ENCODE data around the gene MX1.

DNA sequence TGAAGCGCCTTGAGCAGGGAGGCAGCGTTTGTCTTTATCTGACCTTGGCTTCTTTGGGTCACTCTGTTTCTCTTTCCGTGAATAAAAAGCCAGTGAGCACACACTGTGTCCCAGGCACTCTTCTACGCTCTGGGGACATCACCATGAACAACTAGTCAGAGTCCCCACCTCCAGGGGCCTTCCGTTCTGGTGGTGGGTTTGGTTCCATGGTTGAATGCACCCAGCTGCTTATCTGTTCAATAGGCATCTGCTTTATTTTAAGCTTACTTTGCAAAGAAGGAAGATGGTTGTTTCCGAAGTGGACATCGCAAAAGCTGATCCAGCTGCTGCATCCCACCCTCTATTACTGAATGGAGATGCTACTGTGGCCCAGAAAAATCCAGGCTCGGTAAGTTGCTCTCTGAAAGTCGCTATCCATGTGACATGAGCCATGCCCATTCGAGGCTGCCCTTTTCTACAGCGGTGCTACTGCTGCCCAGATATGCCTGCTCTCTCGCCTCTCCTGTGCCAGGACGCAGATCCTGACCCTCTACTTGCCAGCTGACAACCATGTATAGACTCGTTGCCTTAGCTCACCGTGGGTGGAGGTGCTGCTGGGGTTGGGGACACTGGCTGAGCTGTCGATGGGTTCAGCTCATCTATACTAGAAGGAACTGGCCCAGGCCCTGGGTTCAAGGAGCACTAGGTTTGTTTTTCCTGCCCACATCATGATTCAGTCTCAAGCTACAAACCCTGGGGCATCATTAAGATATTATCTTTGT is 5.9 kb downstream of the MX1 start:
- TF ChIP-seq, protein P1, sequence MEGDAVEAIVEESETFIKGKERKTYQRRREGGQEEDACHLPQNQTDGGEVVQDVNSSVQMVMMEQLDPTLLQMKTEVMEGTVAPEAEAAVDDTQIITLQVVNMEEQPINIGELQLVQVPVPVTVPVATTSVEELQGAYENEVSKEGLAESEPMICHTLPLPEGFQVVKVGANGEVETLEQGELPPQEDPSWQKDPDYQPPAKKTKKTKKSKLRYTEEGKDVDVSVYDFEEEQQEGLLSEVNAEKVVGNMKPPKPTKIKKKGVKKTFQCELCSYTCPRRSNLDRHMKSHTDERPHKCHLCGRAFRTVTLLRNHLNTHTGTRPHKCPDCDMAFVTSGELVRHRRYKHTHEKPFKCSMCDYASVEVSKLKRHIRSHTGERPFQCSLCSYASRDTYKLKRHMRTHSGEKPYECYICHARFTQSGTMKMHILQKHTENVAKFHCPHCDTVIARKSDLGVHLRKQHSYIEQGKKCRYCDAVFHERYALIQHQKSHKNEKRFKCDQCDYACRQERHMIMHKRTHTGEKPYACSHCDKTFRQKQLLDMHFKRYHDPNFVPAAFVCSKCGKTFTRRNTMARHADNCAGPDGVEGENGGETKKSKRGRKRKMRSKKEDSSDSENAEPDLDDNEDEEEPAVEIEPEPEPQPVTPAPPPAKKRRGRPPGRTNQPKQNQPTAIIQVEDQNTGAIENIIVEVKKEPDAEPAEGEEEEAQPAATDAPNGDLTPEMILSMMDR (IDR thresholded peaks at IDR 0.05), result no peak
- no peak for TF ChIP-seq POLR2A (IDR thresholded peaks at IDR 0.05)

All from body of pancreas (tissue), 4 donors.